HG02571 (cell line): ENCODE results near the gene IL17REL.

ENCODE experiments used
- ATAC-seq: cut with Tn5 transposase; IDR thresholded peaks from one replicate; pipeline ENCODE4 v1.9.1; 2021; ENCODE audit warnings: mild to moderate bottlenecking, moderate library complexity; ENCODE audit not compliant: unreplicated experiment

The IL17REL gene

GRCh38 chr22:50027639-50028537, 15.3 kb upstream of the IL17REL start:
- no peak for ATAC-seq

- ATAC-seq = no peak
Observed at GRCh38 chr22:50025993-50026392, 13.4 kb upstream of the IL17REL start.

DNA sequence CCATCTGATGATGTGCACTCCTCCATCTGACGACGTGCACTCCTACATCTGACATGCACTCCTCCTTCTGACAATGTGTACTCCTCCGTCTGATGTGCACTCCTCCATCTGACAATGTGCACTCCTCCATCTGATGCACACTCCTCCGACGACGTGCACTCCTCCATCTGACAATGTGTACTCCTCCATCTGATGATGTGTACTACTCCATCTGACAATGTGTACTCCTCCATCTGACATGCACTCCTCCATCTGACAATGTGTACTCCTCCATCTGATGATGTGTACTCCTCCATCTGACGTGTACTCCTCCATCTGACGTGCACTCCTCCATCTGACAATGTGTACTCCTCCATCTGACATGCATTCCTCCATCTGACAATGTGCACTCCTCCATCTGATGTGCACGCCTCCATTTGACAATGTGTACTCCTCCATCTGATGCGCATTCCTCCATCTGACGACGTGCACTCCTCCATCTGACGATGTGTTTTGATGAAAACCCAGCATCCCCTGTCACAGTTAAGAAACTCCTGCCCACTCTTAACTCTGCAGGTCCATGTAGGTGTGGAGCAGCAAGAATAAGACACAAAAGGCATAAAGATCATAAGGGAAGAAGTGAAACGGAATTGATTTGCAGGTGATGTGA, 9.7 kb upstream of the IL17REL start:
- ATAC-seq = no peak

DNA sequence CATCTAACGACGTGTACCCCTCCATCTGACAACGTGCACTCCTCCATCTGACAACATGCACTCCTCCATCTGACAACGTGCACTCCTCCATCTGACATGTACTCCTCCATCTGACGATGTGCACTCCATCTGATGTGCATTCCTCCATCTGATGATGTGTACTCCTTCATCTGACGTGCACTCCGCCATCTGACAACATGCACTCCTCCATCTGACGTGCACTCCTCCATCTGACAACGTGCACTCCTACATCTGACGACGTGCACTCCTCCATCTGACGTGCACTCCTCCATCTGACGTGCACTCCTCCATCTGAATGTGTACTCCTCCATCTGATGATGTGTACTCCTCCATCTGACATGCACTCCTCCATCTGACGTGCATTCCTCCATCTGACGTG, 8.0 kb upstream of the IL17REL start:
- ATAC-seq = no peak

- ATAC-seq = no peak
Observed at GRCh38 chr22:50019316-50019715, 6.8 kb upstream of the IL17REL start.

DNA sequence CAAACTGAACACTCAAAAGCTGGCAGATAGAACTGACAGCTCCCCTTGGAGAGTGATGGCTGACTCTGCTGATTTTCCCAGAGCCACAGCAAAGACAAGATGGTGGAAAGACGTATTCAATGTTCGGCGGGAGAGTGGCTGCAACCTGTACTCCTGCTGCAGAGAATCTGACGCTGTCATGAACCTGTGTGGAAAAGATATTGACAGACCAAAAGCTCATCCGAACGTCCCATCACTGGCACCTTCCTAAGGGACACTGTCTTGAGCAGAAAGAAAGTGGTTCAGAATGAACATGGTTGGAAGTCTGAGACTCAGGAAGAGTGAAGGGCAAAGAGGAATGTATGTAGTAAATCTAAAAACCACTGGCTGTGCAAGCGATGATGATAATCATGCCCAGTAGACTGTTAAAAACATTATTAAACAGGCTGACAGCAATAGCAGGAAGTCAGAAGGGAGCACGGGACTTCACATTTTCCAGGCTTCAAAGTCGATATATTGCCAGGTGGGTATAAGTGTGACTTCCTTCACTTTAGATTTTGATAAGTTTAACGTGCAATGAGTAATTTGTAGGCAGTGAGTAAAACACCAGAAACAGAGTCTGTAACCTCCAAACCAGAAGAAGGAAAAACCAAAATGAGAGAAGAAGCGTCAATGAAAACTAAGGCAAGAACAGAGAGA, 6.2 kb upstream of the IL17REL start:
- no peak for ATAC-seq

GRCh38 chr22:50017701-50018224, 5.2 kb upstream of the IL17REL start:
- no peak for ATAC-seq

- ATAC-seq = no peak
Observed at GRCh38 chr22:50016988-50017700, 4.6 kb upstream of the IL17REL start.

DNA sequence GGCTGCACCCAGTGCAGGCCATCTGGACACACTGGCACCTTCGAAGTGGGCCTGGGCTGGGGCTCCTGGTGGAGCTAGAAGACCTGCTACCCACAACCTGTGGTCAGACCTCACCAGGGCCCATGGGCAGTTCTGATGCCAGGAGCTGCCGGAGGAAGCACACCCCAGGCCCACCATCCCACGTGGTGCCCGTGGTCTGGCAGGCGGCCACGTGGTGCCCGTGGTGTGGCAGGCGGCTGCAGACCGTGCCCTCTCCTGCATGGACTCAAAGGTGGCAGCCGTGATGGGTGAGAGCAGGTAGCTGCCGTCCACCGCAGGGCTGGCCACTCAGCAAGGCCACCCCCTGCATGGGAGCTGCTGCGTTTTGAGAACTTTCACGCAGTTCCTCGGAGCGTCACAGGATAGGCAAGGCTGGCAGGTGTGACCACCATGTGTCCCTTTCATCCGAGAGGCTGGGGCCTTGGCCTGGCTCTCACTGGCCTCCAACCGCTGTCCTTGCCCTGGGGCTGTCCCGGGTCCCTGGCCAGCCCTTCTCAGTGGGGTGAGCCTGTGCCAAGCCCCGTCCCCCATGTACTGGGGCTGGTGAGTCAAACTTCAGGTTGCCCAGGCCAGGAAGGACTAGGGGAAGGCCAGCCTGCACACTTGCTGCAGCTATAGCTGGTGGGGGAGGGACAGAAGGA, 3.9 kb upstream of the IL17REL start:
- ATAC-seq = no peak

DNA sequence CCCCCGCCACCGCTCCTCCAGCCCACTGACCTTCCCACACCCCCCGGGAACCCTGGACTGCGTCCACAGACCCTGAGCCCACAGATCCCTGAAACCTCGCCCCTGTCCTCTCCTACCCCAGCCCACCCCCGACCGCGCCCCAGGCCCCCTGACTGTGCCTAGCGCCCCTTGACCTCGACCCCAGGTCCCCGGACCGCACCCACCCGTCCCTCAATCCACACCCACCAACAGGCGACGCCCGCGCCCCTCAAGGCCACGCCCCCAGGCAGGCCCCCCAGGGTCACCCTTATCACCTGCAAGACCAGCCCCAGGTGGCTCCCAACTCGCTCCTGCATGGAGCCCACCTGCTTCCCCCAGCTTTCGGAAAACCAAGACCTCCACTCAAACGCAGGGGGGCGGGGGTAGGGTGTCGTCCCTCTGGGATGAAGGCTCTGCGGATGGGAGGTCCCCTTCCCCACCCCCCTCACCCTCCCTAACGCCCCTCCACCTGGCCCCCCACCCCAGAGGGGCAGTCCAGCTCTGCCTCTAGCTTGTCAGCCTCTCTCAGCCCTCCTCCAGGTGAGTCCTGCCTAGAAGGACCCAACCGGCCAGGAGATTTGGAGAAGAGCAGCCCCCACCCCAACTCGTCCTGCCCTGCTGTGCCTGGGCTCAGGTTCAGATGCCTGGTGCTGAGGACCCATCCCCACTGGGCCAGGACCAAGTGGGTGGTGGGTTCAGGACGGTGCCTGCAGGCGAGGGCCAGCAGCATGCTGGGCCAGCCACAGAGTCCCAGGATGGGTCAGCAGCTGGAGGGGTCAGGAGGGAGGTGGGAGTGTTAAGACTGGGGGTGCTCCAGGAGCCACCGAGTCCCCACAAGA, 3.1 kb upstream of the IL17REL start:
- no peak for ATAC-seq

- no peak for ATAC-seq
Observed at GRCh38 chr22:50014655-50015401, 2.3 kb upstream of the IL17REL start.

DNA sequence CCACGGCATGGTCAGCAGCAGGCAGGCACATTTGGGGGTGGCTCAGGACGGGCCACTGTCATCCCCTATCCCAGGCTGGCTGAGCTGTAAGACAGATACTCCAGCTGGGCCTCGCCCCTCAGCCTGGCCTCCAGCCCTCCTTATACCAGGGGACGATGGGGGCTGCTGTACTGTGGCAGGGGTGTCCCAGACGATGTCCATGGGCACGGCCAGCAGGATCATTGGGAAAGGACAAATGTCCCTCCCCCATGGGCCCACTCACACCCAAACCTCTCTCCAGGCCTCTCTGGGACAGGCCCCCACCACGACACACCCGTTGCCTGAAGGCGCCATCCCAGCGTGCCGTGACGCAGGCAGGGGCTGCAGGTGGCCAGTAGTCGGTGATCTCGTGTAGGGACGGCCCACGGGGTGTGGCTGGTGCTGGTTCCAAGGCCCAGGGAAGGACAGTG, 1.5 kb upstream of the IL17REL start:
- no peak for ATAC-seq

GRCh38 chr22:50011447-50012210, 936 bp downstream of the IL17REL start:
- no peak for ATAC-seq

DNA sequence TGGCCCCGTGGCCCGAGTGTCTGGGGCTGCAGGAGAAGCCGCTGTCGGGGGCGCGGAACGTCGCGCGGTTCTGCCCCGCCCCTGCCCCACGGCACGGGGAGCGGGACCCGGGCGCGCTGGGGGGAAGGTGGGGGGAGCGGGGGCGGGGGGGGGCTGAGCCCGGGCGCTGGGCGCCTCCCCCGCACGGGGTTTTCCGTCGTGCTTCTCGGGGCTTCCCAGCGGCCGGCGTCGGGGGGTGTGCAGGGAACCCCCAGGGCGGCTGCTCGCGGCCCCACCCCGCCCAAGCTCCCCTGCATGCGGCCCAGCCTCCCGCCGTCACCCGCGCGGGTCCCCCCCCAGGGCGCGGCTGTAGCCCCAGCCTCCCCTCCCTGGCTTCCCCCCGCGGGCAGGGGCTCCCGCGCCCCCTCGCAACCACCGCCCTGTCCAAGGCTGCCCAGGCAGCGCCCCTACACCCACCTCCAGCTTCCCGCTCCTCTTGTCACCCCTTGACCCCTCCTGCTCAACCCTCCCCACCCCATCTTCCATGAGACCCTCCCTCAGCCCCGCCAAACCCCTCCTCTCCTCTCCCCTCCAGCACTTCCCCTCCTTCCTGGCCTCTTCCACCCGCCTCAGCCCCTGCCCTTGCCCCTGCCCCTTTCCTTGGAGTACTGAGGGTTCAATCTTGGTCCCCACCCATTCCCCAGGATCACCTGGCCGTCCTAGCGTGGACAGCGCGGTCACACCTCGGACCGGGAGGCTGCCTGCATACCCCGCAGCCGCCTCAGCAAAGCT, 1.7 kb downstream of the IL17REL start:
- ATAC-seq = no peak

GRCh38 chr22:50009765-50010675, 2.5 kb downstream of the IL17REL start:
- no peak for ATAC-seq

GRCh38 chr22:50009251-50009650, 3.3 kb downstream of the IL17REL start:
- ATAC-seq = no peak
